Inferior parietal cortex (tissue), 1 donor: ENCODE measurements around the gene TMEM120B.
"Not testable (repeated sequence)": the region's sequence is repeated elsewhere in the genome, so short reads cannot be mapped to it uniquely, and the experiment has no call there.

Source experiments
- DNase-seq: peaks from one replicate; pipeline ENCODE4 v3.0.0-alpha.2; 2016; ENCODE audit errors: extremely low spot score

Gene TMEM120B

GRCh38 chr12:121745545-121745944 lies 33.0 kb downstream of the TMEM120B start:
- DNase-seq: not testable (repeated sequence)

GRCh38 chr12:121748218-121748570 lies 35.6 kb downstream of the TMEM120B start:
- no peak for DNase-seq

GRCh38 chr12:121748571-121749265 lies 36.2 kb downstream of the TMEM120B start:
- no peak for DNase-seq

GRCh38 chr12:121749267-121749666 lies 36.7 kb downstream of the TMEM120B start:
- DNase-seq: no peak

GRCh38 chr12:121750507-121750955 lies 38.0 kb downstream of the TMEM120B start:
- no peak for DNase-seq

GRCh38 chr12:121751034-121751433 lies 38.5 kb downstream of the TMEM120B start:
- DNase-seq: no peak

GRCh38 chr12:121751749-121752351 lies 39.3 kb downstream of the TMEM120B start:
- DNase-seq: no peak

- peak; percentile 66 for DNase-seq
Measured at GRCh38 chr12:121753844-121754264, 41.3 kb downstream of the TMEM120B start.

- no peak for DNase-seq
Measured at GRCh38 chr12:121754836-121755235, 42.3 kb downstream of the TMEM120B start.

GRCh38 chr12:121755591-121755990 lies 43.0 kb downstream of the TMEM120B start:
- DNase-seq: no peak

GRCh38 chr12:121758536-121758935 lies 46.0 kb downstream of the TMEM120B start:
- DNase-seq: not testable (repeated sequence)

GRCh38 chr12:121762269-121762668 lies 49.7 kb downstream of the TMEM120B start:
- no peak for DNase-seq

GRCh38 chr12:121764808-121765207 lies 52.3 kb downstream of the TMEM120B start:
- no peak for DNase-seq

- DNase-seq: no peak
Measured at GRCh38 chr12:121765573-121765972, 53.0 kb downstream of the TMEM120B start.

- DNase-seq: no peak
Measured at GRCh38 chr12:121766290-121767039, 53.9 kb downstream of the TMEM120B start.

GRCh38 chr12:121767525-121768016 lies 55.0 kb downstream of the TMEM120B start:
- peak; percentile 39 for DNase-seq

GRCh38 chr12:121769297-121769830 lies 56.8 kb downstream of the TMEM120B start:
- no peak for DNase-seq

GRCh38 chr12:121769831-121770301 lies 57.3 kb downstream of the TMEM120B start:
- no peak for DNase-seq

GRCh38 chr12:121770388-121770787 lies 57.8 kb downstream of the TMEM120B start:
- DNase-seq: no peak

GRCh38 chr12:121770813-121771625 lies 58.5 kb downstream of the TMEM120B start:
- no peak for DNase-seq
